Small intestine (tissue), 7 donors: ENCODE measurements around the gene SCP2. TPM values are rescaled to one million over a fixed set of nuclear protein-coding genes. Genes with fewer than 3 reads are reported as not detected.

Experiments used
- DNase-seq, 2 donors: peaks; one replicate each; pipeline versions ENCODE4 v3.0.0 to v3.0.0-alpha.2; 2013
- FAIRE-seq: peaks from 2 replicates; lab custom pipeline; 2012; peaks lifted over from hg19 to GRCh38; lab: Jason Lieb, UNC
- H3K27ac ChIP-seq, 3 donors: one replicate each; pipeline ENCODE4 v1.5.1; 2013; ENCODE audit warnings: low read length in 2 of 3, mild to moderate bottlenecking in 2 of 3, control low read depth in 1 of 3, inconsistent platforms in 1 of 3, low read depth in 1 of 3, moderate library complexity in 1 of 3
- H3K27me3 ChIP-seq, 3 donors: one replicate each; pipeline ENCODE4 v1.6.1; 2013; ENCODE audit warnings: low read length in 3 of 3, inconsistent platforms in 1 of 3; ENCODE audit not compliant: control insufficient read depth in 3 of 3, insufficient read depth in 3 of 3
- H3K36me3 ChIP-seq, 3 donors: one replicate each; pipeline ENCODE4 v1.6.1; 2013; ENCODE audit warnings: low read length in 3 of 3, inconsistent platforms in 1 of 3, low read depth in 1 of 3, mild to moderate bottlenecking in 1 of 3, moderate library complexity in 1 of 3; ENCODE audit not compliant: control insufficient read depth in 3 of 3, insufficient read depth in 2 of 3
- H3K4me1 ChIP-seq, 3 donors: one replicate each; pipeline ENCODE4 v1.6.1; 2013; ENCODE audit warnings: low read length in 2 of 3, inconsistent platforms in 1 of 3, low read depth in 1 of 3, mild to moderate bottlenecking in 1 of 3, moderate library complexity in 1 of 3; ENCODE audit not compliant: control insufficient read depth in 3 of 3, insufficient read depth in 2 of 3
- H3K4me3 ChIP-seq, 3 donors: one replicate each; pipeline ENCODE4 v1.5.1; 2013; ENCODE audit warnings: low read length in 3 of 3, control low read depth in 1 of 3, inconsistent platforms in 1 of 3, low read depth in 1 of 3, mild to moderate bottlenecking in 1 of 3, moderate library complexity in 1 of 3
- H3K9me3 ChIP-seq, 2 donors: one replicate each; pipeline ENCODE4 v1.6.1; 2013; ENCODE audit warnings: low read depth in 1 of 2, low read length in 1 of 2; ENCODE audit not compliant: control insufficient read depth in 2 of 2, insufficient read depth in 1 of 2
- WGBS, 3 donors: extraction: QIAGEN DNeasy Blood & Tissue Kit; methylation state at CpG; one replicate each; pipeline ENCODE4 v1.1.7; 2013; 5-methylcytosine and 5-hydroxymethylcytosine counted together
- polyA plus RNA-seq, 4 donors: library from polyadenylated mRNA; stranded (reverse) in 3 of 4; unstranded in 1 of 4; fragments of 200-250 nt in 3 of 4; fragments of 120-200 nt in 1 of 4; gene quantifications; one replicate each; pipeline versions ENCODE4 v1.2.1 to v1.2.3, GENCODE V29; 2013
- donor health status: healthy with polysubstance abuse.
- donor health status: control.
- donor health status: control.
- donor health status: Bipolar disorder and iron deficiency.
- donor health status: healthy.

The SCP2 gene
- polyA plus RNA-seq, 4 donors, result 239 to 852 (median 427) TPM

DNA sequence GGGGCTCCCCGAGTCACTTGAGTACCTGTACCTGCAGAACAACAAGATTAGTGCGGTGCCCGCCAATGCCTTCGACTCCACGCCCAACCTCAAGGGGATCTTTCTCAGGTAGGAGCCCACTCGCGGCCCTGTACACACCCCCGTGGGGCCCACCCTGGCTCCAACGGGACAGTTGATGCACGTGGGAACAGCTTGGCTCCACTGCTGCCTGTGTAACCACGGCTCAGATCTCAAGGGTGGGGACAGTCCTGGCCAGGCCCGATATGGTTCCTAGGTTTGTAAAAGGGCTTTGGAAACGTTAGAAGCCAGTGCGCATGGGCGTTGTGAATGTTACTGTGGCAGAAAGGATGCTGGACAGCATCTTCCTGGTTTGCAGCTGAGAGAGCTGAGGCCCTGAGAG, 153.7 kb downstream of the SCP2 start:
- no peak for DNase-seq
- Histone ChIP-seq H3K27me3 (peaks cover 0 to 2% (median 0%) of the 10 kb centered on the region in 3 donors), H3K27ac (no peak overlapping the region), H3K4me1 (no peaks in the 10 kb centered on the region), H3K9me3 (no peaks in the 10 kb centered on the region), H3K36me3 (peaks cover 0 to 20% (median 0%) of the 10 kb centered on the region in 3 donors), H3K4me3 (no peak overlapping the region)
- 80 to 85% (median 83%) methylated on average over 15 of the region's 15 CpGs for WGBS, 3 donors
- no peak for FAIRE-seq

DNA sequence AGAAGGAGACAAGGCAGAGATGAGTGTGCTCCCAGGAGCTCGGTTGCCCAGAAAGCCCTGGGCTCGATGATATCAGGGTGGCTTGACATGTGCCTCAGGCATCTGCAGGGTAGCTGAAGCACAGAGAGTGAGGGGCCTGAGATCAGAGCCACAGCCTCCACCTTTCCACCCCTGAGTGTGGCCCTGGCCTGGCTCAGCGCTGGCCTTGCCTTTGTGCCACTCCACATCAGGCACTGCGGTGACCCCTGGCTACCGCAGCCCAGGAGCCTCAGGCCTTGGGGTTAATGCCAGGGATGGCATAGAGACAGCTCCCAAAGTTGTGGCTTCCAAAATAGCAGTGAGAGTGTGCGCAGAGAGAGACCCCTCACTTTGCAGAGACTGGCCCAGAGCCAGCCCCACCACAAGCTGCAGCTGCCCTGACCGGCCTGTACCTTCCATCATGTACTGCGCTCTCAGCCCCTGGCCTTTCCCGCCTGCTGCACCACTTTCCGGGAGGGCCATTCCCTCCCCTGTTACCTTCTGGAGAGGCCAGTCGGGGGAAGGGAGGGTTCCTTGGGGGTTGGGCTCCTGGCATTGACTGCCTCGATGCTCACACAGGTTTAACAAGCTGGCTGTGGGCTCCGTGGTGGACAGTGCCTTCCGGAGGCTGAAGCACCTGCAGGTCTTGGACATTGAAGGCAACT, 154.4 kb downstream of the SCP2 start:
- Histone ChIP-seq H3K4me3 (no peak overlapping the region), H3K4me1 (no peaks in the 10 kb centered on the region), H3K9me3 (no peaks in the 10 kb centered on the region), H3K27me3 (peaks cover 0 to 2% (median 0%) of the 10 kb centered on the region in 3 donors), H3K36me3 (peaks cover 0 to 20% (median 0%) of the 10 kb centered on the region in 3 donors), H3K27ac (no peak overlapping the region)
- FAIRE-seq (no peak), DNase-seq (no peak)
- 87 to 88% (median 87%) methylated on average over 14 of the region's 14 CpGs for WGBS, 3 donors

GRCh38 chr1:53082826-53083455, 155.9 kb downstream of the SCP2 start:
- H3K36me3 ChIP-seq, result peaks cover 0 to 17% (median 0%) of the 10 kb centered on the region in 3 donors
- DNase-seq (no peak), FAIRE-seq (no peak)
- H3K4me3 ChIP-seq, result no peak overlapping the region
- H3K27ac ChIP-seq, result no peak overlapping the region
- 81 to 94% (median 86%) methylated on average over 13 of the region's 13 CpGs for WGBS, 3 donors
- H3K4me1 ChIP-seq, result no peaks in the 10 kb centered on the region
- H3K27me3 ChIP-seq, result peaks cover 0 to 2% (median 0%) of the 10 kb centered on the region in 3 donors
- no peaks in the 10 kb centered on the region for H3K9me3 ChIP-seq

- H3K4me1 ChIP-seq, result peaks cover 0 to 3% (median 2%) of the 10 kb centered on the region in 3 donors
- H3K27ac ChIP-seq, result no peak overlapping the region
- no peaks in the 10 kb centered on the region for H3K9me3 ChIP-seq
- 80 to 82% (median 80%) methylated on average over 16 to 17 of the region's 17 CpGs for WGBS, 3 donors
- DNase-seq, result no peak
- H3K4me3 ChIP-seq, result no peak overlapping the region
- H3K36me3 ChIP-seq, result peaks cover 0 to 14% (median 0%) of the 10 kb centered on the region in 3 donors
- no peaks in the 10 kb centered on the region for H3K27me3 ChIP-seq
- no peak for FAIRE-seq
Measured at GRCh38 chr1:53083636-53084588, 156.8 kb downstream of the SCP2 start.

DNA sequence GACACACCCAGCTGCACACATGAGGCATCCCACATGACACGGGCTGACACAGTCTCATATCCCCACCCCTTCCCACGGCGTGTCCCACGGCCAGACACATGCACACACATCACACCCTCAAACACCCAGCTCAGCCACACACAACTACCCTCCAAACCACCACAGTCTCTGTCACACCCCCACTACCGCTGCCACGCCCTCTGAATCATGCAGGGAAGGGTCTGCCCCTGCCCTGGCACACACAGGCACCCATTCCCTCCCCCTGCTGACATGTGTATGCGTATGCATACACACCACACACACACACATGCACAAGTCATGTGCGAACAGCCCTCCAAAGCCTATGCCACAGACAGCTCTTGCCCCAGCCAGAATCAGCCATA, 157.5 kb downstream of the SCP2 start:
- Histone ChIP-seq H3K27ac (no peak overlapping the region), H3K4me3 (no peak overlapping the region), H3K36me3 (peaks cover 0 to 14% (median 0%) of the 10 kb centered on the region in 3 donors), H3K27me3 (no peaks in the 10 kb centered on the region), H3K9me3 (no peaks in the 10 kb centered on the region), H3K4me1 (peaks cover 0 to 10% (median 3%) of the 10 kb centered on the region in 3 donors)
- FAIRE-seq (no peak), DNase-seq (no peak)
- WGBS, 3 donors, result 74 to 84% (median 77%) methylated on average over 8 of the region's 8 CpGs

- Histone ChIP-seq H3K9me3 (no peaks in the 10 kb centered on the region), H3K27ac (no peak overlapping the region), H3K4me1 (peaks cover 0 to 18% (median 6%) of the 10 kb centered on the region in 3 donors), H3K4me3 (no peak overlapping the region), H3K27me3 (no peaks in the 10 kb centered on the region), H3K36me3 (peaks cover 0 to 14% (median 0%) of the 10 kb centered on the region in 3 donors)
- 93 to 95% (median 93%) methylated on average over 8 of the region's 8 CpGs for WGBS, 3 donors
- no peak for FAIRE-seq
- DNase-seq, result no peak
Measured at GRCh38 chr1:53085405-53085804, 158.3 kb downstream of the SCP2 start.

DNA sequence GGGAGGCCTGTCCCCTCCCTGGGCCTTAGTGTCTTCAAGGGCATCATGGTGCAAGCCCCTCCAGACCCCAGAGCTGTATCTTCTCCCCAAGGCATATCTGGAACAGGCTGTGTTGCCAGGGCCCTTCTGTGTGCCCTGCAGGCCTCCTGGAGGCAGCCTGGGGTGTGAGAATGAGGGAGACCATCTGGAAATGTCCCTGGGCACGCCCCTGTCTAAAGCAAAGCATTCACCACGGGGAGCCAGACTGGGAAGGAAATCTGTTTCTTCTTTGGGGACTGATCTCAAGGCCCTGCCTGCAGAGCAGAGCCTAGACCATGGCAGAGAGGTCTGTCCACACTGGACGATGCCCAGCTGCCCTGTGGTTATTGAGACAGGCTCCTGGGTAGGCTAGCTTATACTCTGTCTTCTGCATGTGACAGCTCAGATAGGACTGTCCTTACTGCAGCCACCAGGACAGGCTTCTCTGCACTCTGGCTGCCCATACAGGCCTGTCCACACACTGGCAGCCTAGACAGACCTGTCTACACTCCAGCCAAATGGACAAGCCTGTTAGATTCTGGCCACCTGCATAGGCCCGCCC, 159.5 kb downstream of the SCP2 start:
- no peak for DNase-seq

More for the DNA sequence above, 159.5 kb downstream of the SCP2 start:
- Histone ChIP-seq H3K27me3 (no peaks in the 10 kb centered on the region), H3K4me1 (peaks cover 0 to 28% (median 9%) of the 10 kb centered on the region in 3 donors), H3K36me3 (peaks cover 0 to 11% (median 0%) of the 10 kb centered on the region in 3 donors), H3K4me3 (no peak overlapping the region), H3K27ac (no peak overlapping the region), H3K9me3 (no peaks in the 10 kb centered on the region)
- no peak for FAIRE-seq
- WGBS, 3 donors, result 76 to 79% (median 77%) methylated on average over 4 of the region's 4 CpGs
